GM12864 (cell line): ENCODE measurements around the gene TMX4.

Experiments
- DNase-seq: peaks from one replicate; pipeline ENCODE4 v3.0.0-alpha.2; 2011; ENCODE audit warnings: low read depth
- H3K4me3 ChIP-seq: 2 replicates; pipeline ENCODE4 v1.5.1; 2011; ENCODE audit warnings: mild to moderate bottlenecking, low read depth, low read length, control low read depth
- CTCF ChIP-seq: IDR thresholded peaks from 2 replicates; pipeline ENCODE4 v1.5.1; 2011; ENCODE audit warnings: low read depth, mild to moderate bottlenecking, moderate library complexity, low read length, control low read depth, inconsistent platforms; ENCODE audit errors: missing control alignments

TMX4 gene

GRCh38 chr20:8019246-8019997 is at the start of gene TMX4:
TMX4 (minus strand) TSS chr20:8019761; CDS start chr20:8019613, 148 bp downstream.
- DNase-seq: peak; percentile 76
- H3K4me3 ChIP-seq: peak within 1 kb of the TSS; percentile 78
- TF ChIP-seq CTCF: peak; percentile 52

- DNase-seq: no peak
- TF ChIP-seq CTCF: no peak
- H3K4me3 ChIP-seq: no peak overlapping the region
These were observed 47.5 kb upstream of the TMX4 start for GRCh38 chr20:8067082-8067481.

- TF ChIP-seq CTCF: no peak
- no peak for DNase-seq
- H3K4me3 ChIP-seq: no peak overlapping the region
These were observed 47.1 kb upstream of the TMX4 start for GRCh38 chr20:8066662-8067061.

GRCh38 chr20:8065691-8066090 is 46.1 kb upstream of the TMX4 start:
- TF ChIP-seq CTCF: no peak
- H3K4me3 ChIP-seq: no peak overlapping the region
- no peak for DNase-seq

GRCh38 chr20:8062756-8063155 is 43.2 kb upstream of the TMX4 start:
- no peak overlapping the region for H3K4me3 ChIP-seq
- DNase-seq: no peak
- no peak for TF ChIP-seq CTCF

GRCh38 chr20:8061861-8062518 is 42.4 kb upstream of the TMX4 start:
- no peak for DNase-seq
- H3K4me3 ChIP-seq: no peak overlapping the region
- TF ChIP-seq CTCF: no peak
